Thoracic aorta endothelial cell (primary cell): ENCODE measurements around the gene ABHD12B. TPM values are rescaled to one million over a fixed set of nuclear protein-coding genes. Genes with fewer than 3 reads are reported as not detected.

Experiments used
- small RNA-seq: library from RNA; depleted of rRNA; stranded (forward); fragments of <200 nt; gene quantifications from one replicate; pipeline ENCODE3, GENCODE V24; 2012
- total RNA-seq: library from RNA; depleted of rRNA; stranded (reverse); fragments of >200 nt; gene quantifications from 2 replicates; pipeline ENCODE4 v1.2.3, GENCODE V29; 2012

The ABHD12B gene, protein sequence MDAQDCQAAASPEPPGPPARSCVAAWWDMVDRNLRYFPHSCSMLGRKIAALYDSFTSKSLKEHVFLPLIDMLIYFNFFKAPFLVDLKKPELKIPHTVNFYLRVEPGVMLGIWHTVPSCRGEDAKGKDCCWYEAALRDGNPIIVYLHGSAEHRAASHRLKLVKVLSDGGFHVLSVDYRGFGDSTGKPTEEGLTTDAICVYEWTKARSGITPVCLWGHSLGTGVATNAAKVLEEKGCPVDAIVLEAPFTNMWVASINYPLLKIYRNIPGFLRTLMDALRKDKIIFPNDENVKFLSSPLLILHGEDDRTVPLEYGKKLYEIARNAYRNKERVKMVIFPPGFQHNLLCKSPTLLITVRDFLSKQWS
- not detected in 2 replicates for total RNA-seq

DNA sequence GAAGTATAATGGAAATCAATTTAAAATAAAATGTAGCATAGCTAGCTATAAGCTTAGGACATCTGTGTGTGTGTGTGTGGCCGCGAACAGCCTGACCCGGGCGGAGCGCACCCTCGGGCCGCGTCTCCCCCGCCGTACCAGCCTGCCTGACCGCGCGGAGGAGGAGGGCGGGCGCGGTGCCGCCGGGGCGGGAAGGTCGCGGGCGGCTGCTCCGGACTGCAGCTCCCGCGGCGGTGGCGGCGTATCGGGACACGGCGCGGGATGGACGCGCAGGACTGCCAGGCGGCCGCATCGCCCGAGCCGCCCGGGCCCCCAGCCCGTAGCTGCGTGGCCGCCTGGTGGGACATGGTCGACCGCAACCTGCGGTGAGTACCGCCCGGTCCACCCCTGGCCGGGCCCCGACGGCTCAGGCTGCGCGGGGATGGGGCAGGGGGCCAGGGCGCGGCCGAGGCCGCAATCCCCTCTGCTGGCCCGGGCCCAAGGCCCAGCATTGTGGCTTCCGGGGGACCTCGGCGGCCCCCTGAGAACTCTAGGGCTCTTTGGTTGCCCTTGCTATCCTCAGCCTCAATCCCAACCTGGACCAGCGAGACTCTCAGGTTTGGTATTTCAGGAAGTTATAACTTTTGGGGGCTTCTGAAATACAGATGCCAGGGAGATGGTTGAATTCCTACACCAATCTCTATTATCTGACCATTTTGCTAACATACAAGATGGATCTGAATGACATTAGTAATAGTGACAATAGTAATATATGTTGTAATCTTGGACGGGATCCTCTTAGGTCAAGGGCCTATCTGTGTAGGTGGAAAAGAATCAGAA is at the start of gene ABHD12B:
Gene ABHD12B (plus strand): TSS at position 140 of the 819 bp plus-strand sequence. CDS start 122 bp downstream, at position 262.

DNA sequence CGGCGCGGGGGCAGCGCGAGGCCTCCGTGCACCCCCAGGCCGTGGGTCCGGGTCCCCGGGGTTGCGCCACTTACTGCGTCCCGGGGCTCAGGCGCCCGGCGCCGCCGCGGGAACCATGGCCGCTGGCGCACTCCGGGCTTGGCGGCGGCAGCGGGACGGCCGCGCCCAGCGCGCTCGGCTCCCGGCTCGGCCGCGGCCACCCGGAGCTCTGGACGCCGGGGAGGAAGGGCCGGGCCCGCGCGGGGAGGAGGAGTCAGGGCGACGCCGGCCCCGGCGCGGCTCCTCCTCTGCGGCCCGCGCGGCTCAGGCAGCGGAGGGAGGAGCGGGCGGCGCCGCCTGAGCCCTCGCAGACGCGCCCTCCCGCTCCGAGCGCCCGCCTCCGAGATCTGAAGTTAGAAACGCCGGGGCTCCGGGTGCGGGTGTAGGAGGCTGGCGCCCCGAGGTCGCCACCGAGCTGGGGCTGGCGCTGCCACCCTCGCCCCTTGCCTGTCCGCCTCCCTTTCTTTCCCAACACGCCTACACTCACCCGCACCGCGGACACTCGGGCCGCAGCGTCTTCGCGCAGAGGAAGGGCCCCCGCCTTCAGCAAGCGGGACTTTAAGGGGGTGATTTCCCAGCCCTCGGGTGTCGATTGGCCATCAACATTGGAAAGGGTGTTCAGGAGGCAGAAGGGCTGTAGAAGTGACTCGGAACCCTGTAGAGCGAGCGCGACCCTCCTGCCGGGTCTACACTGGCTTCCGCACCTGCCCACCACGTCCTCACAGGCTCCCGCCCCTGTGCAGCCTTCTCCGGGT is 40.7 kb upstream of the ABHD12B start, which contains the start of gene NIN:
Gene NIN (minus strand): TSS at position 231 of the 794 bp plus-strand sequence. CDS start 9,106 bp downstream, outside the sequence.

GRCh38 chr14:50943943-50944646 is 72.2 kb downstream of the ABHD12B start, which contains the start of gene PYGL:
Gene PYGL (minus strand): TSS chr14:50944483. CDS start chr14:50944403, 80 bp downstream.

Small RNA genes lying within 50 kb of the gene (small RNA-seq; reads per million reads assigned to genes)
- gene RF00593, result not detected

Other genes with a start within 250 kb of the ABHD12B start
- gene SAV1, start 203.7 kb upstream of the ABHD12B start, total RNA-seq, result 29.5 and 31.4 TPM in 2 replicates
- gene NIN, start 40.9 kb upstream of the ABHD12B start, total RNA-seq, result 64.3 and 69.2 TPM in 2 replicates
- gene PYGL, start 72.4 kb downstream of the ABHD12B start, total RNA-seq, result 126 and 141 TPM in 2 replicates
- under 0.01 and 0.43 TPM in 2 replicates for gene TRIM9, start 223.1 kb downstream of the ABHD12B start, total RNA-seq